HG03378 (cell line): ENCODE measurements around the gene FAF1.

Experiments used
- ATAC-seq: cut with Tn5 transposase; IDR thresholded peaks from one replicate; pipeline ENCODE4 v1.9.1; 2021; ENCODE audit warnings: mild to moderate bottlenecking, moderate library complexity; ENCODE audit not compliant: unreplicated experiment

The FAF1 gene

DNA sequence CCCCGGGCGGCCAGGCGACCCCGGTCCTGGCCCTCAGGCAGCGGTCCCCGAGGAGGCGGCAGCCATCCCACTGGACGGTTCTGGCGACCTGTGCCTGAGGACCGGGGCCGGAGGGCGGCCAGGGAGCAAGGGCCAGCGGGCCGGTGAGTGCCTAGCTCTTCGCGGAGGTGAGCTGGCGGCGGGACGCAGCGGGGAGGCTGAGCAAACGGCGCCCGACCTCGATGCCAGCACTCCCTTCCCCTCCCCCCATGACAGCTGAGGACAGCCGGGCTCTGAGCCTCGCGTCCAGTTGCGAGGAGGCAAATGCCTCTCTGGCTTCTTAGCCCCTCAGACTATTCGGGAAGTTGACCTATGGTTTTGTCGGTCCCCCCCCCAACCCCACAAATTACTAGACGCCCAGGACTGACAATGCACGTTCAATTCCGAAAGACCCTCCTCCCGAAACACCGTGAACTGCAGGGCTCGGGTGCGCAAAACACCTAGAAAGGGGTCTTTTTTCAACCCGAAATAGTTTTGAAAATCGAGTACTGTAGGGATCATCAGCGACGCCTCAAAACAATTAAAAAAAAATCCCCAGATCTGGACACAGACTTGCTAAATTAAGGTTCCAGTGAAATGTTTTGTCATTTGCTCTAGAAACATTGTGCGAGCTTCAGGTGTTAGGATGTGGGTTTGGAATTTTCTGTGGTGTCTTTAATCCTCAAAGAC lies 18.2 kb upstream of the FAF1 start:
- peak; percentile 31 for ATAC-seq

DNA sequence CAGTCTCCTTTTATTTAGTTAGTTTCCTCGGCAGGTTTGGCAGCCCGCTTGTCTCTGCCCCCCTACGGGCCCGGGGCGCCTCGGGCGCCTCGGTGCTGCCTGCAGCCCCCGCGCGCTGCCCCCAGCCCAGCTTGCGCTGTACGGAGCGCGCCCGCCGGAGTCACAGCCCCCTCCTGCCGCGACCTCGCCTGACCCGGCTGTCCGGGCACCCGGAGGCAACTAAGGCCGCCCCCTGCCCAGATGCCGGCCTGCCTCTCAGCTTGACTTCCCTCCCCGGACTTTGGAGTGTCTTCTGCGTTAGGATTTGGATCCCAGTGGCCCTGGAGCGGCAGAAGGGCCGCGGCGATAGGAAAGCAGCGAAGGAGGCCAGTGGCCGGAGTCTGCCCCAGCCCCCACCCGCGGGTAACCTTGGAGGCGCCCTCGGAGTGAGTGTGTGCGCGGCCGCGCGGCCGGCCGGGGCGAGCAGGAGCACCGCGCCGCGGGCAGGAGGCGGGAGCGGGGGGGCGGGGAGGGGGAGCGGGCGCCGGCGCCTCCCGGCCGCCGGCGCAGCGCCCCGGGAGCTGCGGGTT lies 17.6 kb upstream of the FAF1 start:
- peak; percentile 18 for ATAC-seq

DNA sequence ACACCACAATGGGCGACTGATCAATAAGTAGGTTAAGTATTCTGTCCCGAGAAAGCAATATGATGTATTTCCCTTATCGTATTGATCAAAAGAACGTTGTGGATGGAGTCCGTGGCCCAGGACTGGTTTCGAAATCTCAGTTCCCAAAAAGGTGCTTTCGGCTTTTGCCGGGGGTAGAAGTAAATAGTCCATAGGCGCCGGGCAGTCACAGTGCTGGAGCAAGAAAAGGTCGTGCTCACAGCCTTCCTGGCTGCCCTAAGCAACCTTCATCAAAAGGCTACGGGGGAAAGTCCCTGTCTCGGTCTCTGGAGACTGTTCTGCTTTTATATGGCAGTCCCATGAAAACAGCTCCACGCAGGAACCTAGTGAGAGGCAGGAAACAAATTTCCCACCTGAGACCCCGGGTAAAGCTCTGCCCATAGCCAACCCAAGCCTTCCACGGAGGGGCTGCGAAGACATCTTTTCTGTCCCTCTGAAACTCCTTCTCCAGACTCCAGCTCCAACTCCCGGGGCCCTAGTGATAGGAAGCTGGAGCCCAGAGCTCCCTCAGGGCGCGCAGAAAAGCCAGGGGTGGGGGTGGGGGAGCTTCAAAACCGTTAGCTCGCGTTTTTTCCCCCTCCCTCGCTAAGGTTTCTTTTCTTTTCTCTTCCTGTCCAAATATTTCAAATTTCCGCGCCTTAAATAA lies 17.0 kb upstream of the FAF1 start:
- ATAC-seq: peak; percentile 73

DNA sequence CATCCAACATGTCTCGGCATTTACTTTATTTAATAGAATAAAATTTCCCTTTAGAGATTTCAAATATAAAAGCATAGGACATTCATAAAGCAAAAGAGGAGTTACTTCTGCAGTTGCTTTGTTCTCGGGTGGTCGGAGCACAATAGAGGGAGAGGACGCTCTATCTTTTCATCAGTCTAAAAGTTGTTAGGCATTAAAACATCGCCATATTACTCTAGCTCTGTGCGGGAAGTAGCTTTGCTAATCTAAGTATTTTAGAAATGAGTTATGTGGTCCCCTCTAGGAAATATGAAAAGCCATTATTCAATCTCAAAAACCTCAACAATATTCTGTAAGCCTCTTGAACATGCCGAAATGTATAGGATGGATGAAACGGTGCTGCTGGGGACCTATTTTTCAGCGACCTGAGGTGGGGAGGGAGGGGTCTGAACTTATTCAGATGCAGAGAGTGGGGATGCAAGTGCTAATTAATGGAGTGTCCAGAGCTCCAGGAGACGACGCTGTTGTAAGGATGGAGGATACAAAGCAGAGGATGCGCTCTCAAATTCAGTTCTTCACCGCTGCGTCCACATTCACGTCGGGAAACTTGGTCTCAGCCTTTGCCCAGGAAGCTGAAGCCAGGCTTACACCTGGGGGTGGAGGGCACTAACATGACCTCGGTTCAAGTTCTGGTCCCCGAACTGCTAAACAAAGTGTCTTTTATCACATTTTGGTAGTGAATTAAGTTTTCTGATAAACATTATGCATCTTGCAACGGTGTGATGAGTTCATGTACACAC lies 16.2 kb upstream of the FAF1 start:
- no peak for ATAC-seq

DNA sequence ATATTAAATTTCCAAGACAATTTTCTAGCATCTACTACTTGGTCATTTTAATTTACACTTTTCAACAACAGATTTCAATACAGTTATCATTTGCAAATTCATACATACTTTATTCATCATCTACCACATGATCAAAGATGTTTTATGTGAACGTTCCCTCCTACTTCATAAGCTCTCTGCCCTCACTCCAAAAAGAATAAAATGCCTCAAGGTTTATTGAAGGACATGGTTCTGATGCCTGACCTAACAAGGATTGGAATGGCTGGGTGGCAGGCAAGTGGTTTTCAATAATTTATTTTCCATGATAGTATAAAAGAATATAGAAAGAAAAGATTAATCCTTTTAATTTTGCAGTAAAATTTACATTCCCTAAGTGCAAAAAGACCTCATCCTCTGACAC lies 15.4 kb upstream of the FAF1 start:
- ATAC-seq: no peak

DNA sequence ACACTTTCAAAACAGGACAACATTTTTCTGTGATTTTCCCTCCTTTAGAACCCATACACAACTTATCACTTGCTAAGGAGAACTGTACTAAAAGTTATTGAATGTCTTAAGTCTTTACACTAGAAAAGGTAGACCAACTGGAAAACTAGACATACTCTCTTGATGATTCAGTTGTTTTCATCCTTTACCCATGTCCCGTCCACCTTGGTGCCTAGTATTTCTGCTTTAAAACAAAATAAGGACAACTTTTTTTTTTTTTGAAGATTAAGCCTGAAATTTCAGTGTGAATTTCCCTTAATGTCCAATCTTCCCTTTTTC lies 14.5 kb upstream of the FAF1 start:
- ATAC-seq: no peak

DNA sequence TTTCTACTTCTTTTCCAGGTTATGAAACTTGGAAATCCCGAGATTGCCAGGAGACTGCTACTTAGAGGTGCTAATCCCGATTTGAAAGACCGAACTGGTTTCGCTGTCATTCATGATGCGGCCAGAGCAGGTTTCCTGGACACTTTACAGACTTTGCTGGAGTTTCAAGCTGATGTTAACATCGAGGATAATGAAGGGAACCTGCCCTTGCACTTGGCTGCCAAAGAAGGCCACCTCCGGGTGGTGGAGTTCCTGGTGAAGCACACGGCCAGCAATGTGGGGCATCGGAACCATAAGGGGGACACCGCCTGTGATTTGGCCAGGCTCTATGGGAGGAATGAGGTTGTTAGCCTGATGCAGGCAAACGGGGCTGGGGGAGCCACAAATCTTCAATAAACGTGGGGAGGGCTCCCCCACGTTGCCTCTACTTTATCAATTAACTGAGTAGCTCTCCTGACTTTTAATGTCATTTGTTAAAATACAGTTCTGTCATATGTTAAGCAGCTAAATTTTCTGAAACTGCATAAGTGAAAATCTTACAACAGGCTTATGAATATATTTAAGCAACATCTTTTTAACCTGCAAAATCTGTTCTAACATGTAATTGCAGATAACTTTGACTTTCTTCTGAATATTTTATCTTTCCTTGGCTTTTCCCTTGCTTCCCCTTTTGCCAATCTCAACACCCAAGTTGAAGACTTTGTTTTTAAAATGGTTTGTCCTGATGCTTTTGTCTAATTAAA lies 14.0 kb upstream of the FAF1 start:
- ATAC-seq: no peak

DNA sequence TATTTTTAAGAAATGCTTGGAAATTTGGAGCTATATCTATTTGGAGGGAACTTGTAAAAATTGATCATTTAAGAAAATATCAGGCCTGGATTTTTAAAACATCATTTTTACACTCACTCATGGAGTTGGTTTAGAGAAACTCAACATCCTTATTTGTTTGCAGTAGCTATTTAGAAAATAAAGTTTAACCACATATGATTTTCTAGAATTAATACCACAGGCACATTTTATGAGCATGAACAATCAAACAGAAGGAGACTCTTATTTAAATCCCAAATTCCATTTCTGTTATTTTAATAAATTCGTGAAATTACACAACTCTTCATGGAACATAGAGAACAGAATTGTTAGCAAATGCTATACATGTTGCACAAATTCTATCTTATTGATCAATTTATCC lies 13.2 kb upstream of the FAF1 start:
- ATAC-seq: no peak

DNA sequence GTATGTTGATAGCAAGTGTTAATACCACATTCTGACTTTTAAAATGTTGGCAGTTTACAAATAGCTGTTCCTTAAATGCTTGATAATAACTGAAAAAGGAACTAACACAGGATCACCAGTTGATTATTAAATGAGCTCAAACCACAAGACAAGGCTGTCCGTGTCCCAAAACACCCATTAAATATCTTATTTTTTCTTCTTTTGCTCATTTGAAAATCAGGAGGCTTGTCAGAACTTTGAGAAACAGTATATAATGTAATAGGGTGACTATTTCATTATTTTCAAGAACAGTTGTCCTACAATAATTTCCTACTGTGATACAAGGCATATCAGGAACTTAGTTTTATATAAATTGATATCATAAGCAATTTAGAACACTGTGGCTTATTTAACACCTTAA lies 12.7 kb upstream of the FAF1 start:
- no peak for ATAC-seq

DNA sequence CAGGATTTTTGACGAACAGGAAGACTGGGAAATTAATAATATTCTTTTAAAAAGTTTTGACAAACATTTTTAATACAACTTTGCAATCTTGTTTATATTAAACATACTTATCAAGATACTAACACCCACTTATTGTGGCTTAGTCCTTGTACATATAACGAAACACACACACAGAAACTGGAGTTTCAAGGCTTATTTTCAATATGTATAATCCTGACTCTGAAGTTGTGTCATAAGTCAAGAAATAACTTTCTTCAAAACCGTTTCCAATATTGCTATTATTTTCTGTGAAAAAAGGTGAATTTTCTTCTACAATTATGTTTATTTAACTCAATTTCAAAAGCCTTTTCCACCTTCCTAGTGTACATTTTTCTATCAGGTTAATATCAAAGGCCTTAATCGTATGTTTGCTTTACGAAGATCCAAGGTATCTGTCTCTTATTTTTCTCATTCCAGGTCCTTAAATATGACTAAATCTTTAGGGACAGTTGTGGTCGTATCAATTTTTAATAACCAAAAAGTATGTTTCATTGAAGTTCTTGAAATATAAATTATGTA lies 11.8 kb upstream of the FAF1 start:
- ATAC-seq: no peak

DNA sequence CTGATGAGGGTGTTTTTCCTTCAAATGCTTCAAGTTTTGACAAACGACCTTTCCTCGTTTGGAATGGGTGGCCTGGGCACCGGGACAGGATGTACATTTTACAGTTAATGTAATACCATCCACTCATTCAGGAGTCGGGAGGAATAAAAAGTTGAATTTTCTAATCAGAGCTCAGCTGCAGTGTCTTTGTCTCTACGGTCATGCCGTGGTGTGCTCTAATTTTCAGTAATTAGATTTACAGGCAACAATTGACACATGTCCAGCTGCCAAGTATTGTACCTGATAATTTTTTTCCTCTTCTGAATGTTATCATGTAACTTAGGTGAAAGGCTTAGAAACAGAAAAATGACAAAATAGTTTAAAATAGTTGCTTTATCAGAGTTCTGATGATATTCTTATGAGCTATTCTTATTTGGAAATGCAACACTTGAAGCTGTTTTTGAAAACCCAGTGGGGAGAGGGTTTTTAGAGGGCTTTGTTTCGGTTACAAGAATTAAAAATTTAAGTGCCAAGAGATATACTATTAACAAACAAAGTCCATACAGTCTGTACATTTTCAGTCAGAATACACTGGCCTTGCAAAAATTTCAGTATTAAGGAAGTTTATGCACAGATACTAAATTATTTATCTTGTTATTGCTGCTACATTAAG lies 11.0 kb upstream of the FAF1 start:
- no peak for ATAC-seq

DNA sequence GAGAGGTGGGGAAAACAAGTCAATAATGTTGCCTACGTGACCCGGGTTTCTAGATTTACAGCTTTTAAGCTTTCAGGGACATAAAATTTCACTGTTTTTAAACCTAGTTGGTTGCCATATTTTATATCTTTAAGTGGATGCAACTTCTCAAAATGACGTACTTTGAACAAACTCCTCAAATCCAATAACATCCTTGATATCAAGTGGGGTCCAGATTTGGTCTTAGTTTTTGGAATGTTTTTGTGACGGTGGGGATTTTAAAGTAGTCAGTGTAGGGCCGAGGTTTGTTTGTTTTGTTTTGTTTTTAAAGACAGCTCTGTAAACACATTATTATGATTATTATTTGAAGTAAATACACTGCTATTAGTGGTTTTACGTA lies 10.4 kb upstream of the FAF1 start:
- no peak for ATAC-seq

DNA sequence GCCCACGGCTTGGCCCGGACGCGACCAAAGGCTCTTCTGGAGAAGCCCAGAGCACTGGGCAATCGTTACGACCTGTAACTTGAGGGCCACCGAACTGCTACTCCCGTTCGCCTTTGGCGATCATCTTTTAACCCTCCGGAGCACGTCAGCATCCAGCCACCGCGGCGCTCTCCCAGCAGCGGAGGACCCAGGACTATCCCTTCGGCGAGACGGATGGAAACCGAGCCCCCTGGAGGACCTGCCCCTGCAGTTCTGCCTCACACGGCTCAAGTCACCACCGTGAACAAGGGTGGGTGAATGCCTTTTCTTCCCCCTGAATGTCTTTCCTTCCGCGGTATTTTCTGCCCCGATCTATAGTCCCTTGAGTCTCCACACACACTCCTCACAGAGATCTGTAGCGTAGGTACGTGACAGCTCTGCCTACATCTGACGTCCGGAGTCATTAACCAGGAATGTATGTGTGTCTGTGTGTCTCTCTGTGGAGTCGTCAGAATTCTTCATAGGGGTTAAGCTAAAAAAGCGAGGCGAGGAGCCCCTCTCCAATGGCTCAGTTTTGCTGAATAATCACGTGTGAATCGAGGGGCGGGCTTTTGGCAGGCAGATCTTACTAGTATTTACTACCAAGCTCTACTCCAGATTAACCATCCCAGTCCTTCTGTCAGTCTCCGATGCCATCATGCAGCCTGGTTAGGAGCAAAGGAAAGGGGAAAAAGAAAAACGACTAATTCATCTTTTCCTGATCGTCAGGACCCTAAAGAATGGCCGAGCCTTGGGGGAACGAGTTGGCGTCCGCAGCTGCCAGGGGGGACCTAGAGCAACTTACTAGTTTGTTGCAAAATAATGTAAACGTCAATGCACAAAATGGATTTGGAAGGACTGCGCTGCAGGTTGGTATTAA lies 9.8 kb upstream of the FAF1 start, which contains the start of gene CDKN2C:
TSS of gene CDKN2C (plus strand) at position 635 of the 898 bp plus-strand sequence. CDS start at position 759, 124 bp downstream.
- peak; percentile 35 for ATAC-seq

DNA sequence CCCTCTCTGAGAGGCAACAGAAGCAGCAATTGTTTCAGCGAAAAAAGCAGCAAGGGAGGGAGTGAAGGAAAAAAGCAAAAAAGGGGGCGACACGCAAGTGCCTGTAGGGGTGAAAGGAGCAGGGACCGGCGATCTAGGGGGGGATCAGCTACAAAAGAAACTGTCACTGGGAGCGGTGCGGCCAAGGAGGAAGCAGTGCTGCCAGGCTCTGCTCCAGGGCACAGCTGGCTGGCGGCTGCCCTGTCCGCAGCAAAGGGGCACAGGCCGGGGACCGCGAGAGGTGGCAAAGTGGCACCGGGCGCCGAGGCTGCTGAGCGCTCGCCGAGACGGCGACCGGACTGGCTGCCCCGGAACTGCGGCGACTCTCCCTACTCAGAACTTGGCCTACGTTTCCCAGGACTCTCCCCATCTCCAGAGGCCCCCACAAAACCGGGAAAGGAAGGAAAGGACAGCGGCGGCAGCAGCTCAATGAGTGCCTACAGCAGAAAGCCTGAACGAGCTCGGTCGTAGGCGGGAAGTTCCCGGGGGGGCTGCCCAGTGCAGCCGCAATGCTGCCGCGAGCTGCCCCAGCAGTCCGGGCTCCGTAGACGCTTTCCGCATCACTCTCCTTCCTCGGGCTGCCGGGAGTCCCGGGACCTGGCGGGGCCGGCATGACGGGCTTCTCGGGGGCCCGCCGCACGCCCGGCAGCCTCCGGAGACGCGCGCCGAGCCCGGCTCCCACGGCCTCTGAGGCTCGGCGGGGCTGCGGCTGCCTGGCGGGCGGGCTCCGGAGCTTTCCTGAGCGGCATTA lies 8.9 kb upstream of the FAF1 start:
- ATAC-seq: peak; percentile 13

DNA sequence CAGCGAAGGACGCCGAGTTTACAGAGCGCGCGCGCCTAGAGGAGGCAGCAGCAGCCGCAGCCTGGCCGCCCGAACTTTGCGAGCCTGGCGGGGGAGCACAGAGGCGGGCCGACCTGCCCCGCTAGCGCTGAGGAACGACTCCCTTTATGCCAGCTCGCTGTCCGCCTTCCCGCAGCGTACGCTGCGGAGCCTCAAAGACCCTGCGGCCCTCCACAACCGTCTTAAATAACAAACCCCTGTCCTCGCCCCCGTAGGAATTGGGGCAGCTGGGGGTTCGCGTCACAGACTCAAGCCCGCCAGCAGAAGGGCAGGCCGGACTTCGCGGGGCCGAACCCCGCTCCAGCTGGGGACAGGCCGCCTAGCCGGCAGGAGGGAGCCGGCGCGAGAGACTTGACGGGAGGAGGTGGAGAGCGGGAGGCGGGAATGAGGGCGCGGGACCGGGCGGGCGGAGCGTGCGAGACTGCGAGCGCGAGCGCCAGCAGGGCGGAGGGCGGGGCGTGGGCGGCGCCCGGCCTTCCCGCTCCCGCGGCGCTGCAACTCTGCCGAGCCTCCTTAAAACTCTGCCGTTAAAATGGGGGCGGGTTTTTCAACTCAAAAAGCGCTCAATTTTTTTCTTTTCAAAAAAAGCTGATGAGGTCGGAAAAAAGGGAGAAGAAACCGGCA lies 8.2 kb upstream of the FAF1 start:
- peak; percentile 44 for ATAC-seq

DNA sequence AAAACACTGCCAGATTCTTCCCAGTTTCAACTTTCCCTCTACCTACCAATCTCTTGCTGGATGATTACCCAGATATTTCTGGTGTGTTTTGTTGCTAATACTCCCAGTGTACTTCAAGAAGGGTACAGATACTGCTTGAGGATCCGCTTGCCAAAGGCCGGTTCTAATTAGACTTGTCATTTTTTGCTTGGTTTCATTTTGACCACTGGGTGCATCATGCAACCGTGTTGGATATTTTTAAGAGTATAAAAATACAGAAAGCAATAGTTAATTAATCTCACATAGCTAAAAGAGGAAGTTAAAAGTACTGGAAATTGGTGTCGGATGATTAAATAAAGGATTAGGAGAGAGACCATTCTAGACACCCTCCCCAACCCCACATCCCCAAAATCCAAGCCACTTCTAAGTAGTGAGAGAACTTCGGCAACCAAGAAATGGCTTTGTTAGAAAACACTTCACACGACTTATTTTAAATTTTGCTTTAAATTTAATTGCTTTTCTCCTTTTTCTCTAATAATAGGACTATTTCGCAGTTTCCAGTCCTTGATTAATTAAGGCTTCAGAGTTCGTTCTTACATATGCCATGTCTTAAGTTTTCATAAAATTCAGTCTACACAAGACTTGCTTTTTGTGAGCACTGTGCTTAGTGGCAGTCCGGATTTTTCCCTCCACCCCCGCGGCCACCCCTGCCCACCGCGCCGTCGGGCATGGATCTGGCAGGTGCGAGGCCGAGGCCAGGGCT lies 7.5 kb upstream of the FAF1 start:
- ATAC-seq: no peak

DNA sequence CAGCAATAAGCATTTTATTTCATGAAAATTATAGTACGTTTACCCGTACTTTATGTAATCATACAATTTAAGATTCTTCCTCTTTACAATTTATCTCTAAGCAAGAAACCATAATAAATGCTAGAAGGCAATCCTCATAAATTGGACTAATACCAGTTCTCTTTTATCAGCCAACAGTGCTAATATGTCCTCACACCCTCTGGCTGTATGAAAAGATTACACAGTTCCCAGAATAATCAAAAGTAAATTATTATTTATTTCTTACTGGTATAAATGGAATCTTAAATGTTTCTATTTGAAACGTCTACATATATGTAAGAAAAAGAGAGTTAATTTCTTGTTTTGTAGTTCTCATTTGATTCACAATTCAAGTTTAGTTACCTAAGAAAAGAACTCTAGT lies 6.9 kb upstream of the FAF1 start:
- no peak for ATAC-seq
